Psoas muscle (tissue), 8 donors: ENCODE data around the gene PLXNA4. TPM values are rescaled to one million over a fixed set of nuclear protein-coding genes. Genes with fewer than 3 reads are reported as not detected.

ENCODE experiments used
- ATAC-seq, 4 donors: fragments of 200-7000 bp; cut with Tn5 transposase; one replicate each; pipeline ENCODE4 v1.9.1; 2020; ENCODE audit warnings: moderate library complexity in 3 of 4, mild to moderate bottlenecking in 2 of 4
- DNase-seq, 2 donors: peaks; one replicate each; pipeline ENCODE4 v3.0.0-alpha.2; 2020
- H3K27ac ChIP-seq: fragments of 200-600 bp; one replicate; pipeline ENCODE4 v1.8.0; 2022
- H3K27me3 ChIP-seq, 3 donors: fragments of 200-600 bp in 1 of 3; one replicate each; pipeline versions ENCODE4 v1.6.1 to v1.8.0; 2013 to 2022; ENCODE audit warnings: low read length in 2 of 3, mild to moderate bottlenecking in 2 of 3, moderate library complexity in 1 of 3; ENCODE audit not compliant: insufficient read depth in 3 of 3
- H3K36me3 ChIP-seq, 2 donors: fragments of 200-600 bp in 1 of 2; one replicate each; pipeline versions ENCODE4 v1.6.1 to v1.8.0; 2013 to 2022; ENCODE audit warnings: low read depth in 1 of 2, mild to moderate bottlenecking in 1 of 2, moderate library complexity in 1 of 2; ENCODE audit not compliant: insufficient read depth in 1 of 2
- H3K4me1 ChIP-seq: fragments of 200-600 bp; one replicate; pipeline ENCODE4 v1.8.0; 2022
- H3K4me3 ChIP-seq: fragments of 200-600 bp; one replicate; pipeline ENCODE4 v1.8.0; 2022; ENCODE audit warnings: mild to moderate bottlenecking
- H3K9me3 ChIP-seq: fragments of 200-600 bp; one replicate; pipeline ENCODE4 v1.8.0; 2022
- CTCF ChIP-seq: fragments of 200-600 bp; IDR thresholded peaks from one replicate; pipeline ENCODE4 v1.8.0; 2022; ENCODE audit warnings: antibody characterized with exemption
- WGBS, 3 donors: extraction: QIAGEN DNeasy Blood & Tissue Kit; methylation state at CpG; one replicate each; pipeline versions ENCODE4 v1.1.6 to v1.1.7; 2013; 5-methylcytosine and 5-hydroxymethylcytosine counted together
- intact Hi-C, 2 donors: fragments of 100-400 bp; cut with DNase I; formaldehyde crosslinking; loops; one replicate each; pipeline versions ENCODE4 v1.11.0 to v1.14.2; 2022
- polyA plus RNA-seq, 3 donors: library from polyadenylated mRNA; stranded (reverse); fragments of 200-250 nt; gene quantifications; one replicate each; pipeline ENCODE4 v1.2.3, GENCODE V29; 2013
- total RNA-seq, 4 donors: library from RNA; stranded (reverse); fragmentation: NEBNext Ultra II Directional in 2 of 4; extraction: Animal tissue kit (Norgen Biotek cat#: 25700) in 2 of 4; gene quantifications; one replicate each; pipeline versions ENCODE4 v1.2.1 to v1.2.4, GENCODE V29; 2021 to 2023
- donor health status: healthy with polysubstance abuse.
- donor health status: DM: no; HTN: no; CAD: no; lungs with moderate emphysema.
- donor health status: Bipolar disorder and iron deficiency.
- donor health status: healthy.
- donor health status: DM: yes; HTN: yes; CAD: no.
- donor health status: DM: no; HTN: no; CAD: no.
- donor health status: DM: no; HTN: no; CAD: no.
- donor health status: DM: yes; HTN: yes; CAD: no.

The PLXNA4 gene
- total and polyA plus RNA-seq, 7 donors = 0.15 to 2.5 (median 0.88) TPM

- no peak overlapping the region for H3K4me3 ChIP-seq
- H3K36me3 ChIP-seq = no peaks in the 10 kb centered on the region
- no peaks in the 10 kb centered on the region for H3K4me1 ChIP-seq
- no peak for TF ChIP-seq CTCF
- no peaks in the 10 kb centered on the region for H3K9me3 ChIP-seq
- 75 to 87% (median 80%) methylated on average over 2 of the region's 2 CpGs for WGBS, 3 donors
- no peak overlapping the region for H3K27ac ChIP-seq
- intact Hi-C loops = loop anchor here in 1 of 2 donors (10.0 kb wide), 1 partner anchor 1123 kb away; no protein-coding TSS in a partner anchor
- DNase-seq (no peak), ATAC-seq (no peak)
- peaks cover 0 to 6% (median 3%) of the 10 kb centered on the region in 3 donors for H3K27me3 ChIP-seq
Observed at GRCh38 chr7:132311733-132312132, 264.5 kb downstream of the PLXNA4 start.

- 71 to 80% (median 71%) methylated on average over 9 of the region's 9 CpGs for WGBS, 3 donors
- intact Hi-C loops = no loop called here
- no peak for TF ChIP-seq CTCF
- H3K4me1 ChIP-seq = no peaks in the 10 kb centered on the region
- no peaks in the 10 kb centered on the region for H3K9me3 ChIP-seq
- H3K27me3 ChIP-seq = peaks cover 0 to 6% (median 6%) of the 10 kb centered on the region in 3 donors
- ATAC-seq (no peak), DNase-seq (no peak)
- no peak overlapping the region for H3K4me3 ChIP-seq
- H3K36me3 ChIP-seq = no peaks in the 10 kb centered on the region
- H3K27ac ChIP-seq = no peak overlapping the region
Observed at GRCh38 chr7:132309102-132309805, 267.0 kb downstream of the PLXNA4 start.

- Histone ChIP-seq H3K27ac (no peak overlapping the region), H3K36me3 (no peaks in the 10 kb centered on the region), H3K27me3 (peaks cover 0 to 6% (median 1%) of the 10 kb centered on the region in 3 donors), H3K4me1 (no peaks in the 10 kb centered on the region), H3K9me3 (no peaks in the 10 kb centered on the region), H3K4me3 (no peak overlapping the region)
- ATAC-seq (no peak), DNase-seq (no peak)
- WGBS, 3 donors = 53 to 65% (median 57%) methylated on average over 7 of the region's 7 CpGs
- no peak for TF ChIP-seq CTCF
- intact Hi-C loops = no loop called here
Observed at GRCh38 chr7:132307465-132307864, 268.8 kb downstream of the PLXNA4 start.

- intact Hi-C loops = no loop called here
- H3K4me1 ChIP-seq = no peaks in the 10 kb centered on the region
- ATAC-seq (no peak), DNase-seq (no peak)
- WGBS, 3 donors = 22 to 23% (median 22%) methylated on average over 6 of the region's 6 CpGs
- no peak for TF ChIP-seq CTCF
- no peak overlapping the region for H3K27ac ChIP-seq
- H3K9me3 ChIP-seq = no peaks in the 10 kb centered on the region
- no peaks in the 10 kb centered on the region for H3K36me3 ChIP-seq
- peaks cover 0 to 2% (median 0%) of the 10 kb centered on the region in 3 donors for H3K27me3 ChIP-seq
- H3K4me3 ChIP-seq = no peak overlapping the region
Observed at GRCh38 chr7:132300599-132301277, 275.5 kb downstream of the PLXNA4 start.
